H1 (cell line): ENCODE results near the gene TANC1. TPM values are rescaled to one million over a fixed set of nuclear protein-coding genes. Genes with fewer than 3 reads are reported as not detected.

Experiments
- CTCF ChIA-PET: fragments of 300-600 bp; sonication (Branson Sonifier 250); formaldehyde crosslinking; loops from one replicate; lab custom pipeline; 2021; ENCODE audit not compliant: partially characterized antibody; lab: Charles Lee
- POLR2A ChIA-PET: fragments of 300-600 bp; sonication (Branson Sonifier 250); formaldehyde crosslinking; loops from one replicate; lab custom pipeline; 2021; ENCODE audit warnings: inconsistent platforms; ENCODE audit not compliant: partially characterized antibody; lab: Charles Lee
- DNase-seq, 2 experiments: peaks; one replicate each; pipeline versions ENCODE4 v3.0.0 to v3.0.0-alpha.2; 2010 to 2022; ENCODE audit warnings: low spot score in 2 of 2, low read depth in 1 of 2, mixed read lengths in 1 of 2
- FAIRE-seq: peaks from 2 replicates; lab custom pipeline; 2011; peaks lifted over from hg19 to GRCh38; lab: Jason Lieb, UNC
- H2AFZ ChIP-seq: 2 replicates; pipeline ENCODE4 v1.8.1; 2012; ENCODE audit warnings: low read length, inconsistent platforms
- H2AK5ac ChIP-seq: 2 replicates; pipeline ENCODE4 v1.6.1; 2013; ENCODE audit warnings: low read depth, low read length
- H2BK120ac ChIP-seq: replicated peaks from 2 replicates; pipeline ENCODE3; 2013; ENCODE audit warnings: low read depth, low read length, inconsistent platforms
- H2BK12ac ChIP-seq: 2 replicates; pipeline ENCODE4 v1.6.1; 2013; ENCODE audit warnings: low read depth, low read length
- H2BK15ac ChIP-seq: 2 replicates; pipeline ENCODE4 v1.6.1; 2013; ENCODE audit warnings: low read length
- H2BK20ac ChIP-seq: 2 replicates; pipeline ENCODE4 v1.6.1; 2013; ENCODE audit warnings: low read length
- H2BK5ac ChIP-seq: 2 replicates; pipeline ENCODE4 v1.6.1; 2013; ENCODE audit warnings: low read depth, low read length
- H3K14ac ChIP-seq: 2 replicates; pipeline ENCODE4 v1.6.1; 2013; ENCODE audit warnings: inconsistent platforms; ENCODE audit not compliant: insufficient read length
- H3K18ac ChIP-seq: 2 replicates; pipeline ENCODE4 v1.6.1; 2013; ENCODE audit warnings: low read length; ENCODE audit errors: extremely low read depth
- H3K23ac ChIP-seq: 2 replicates; pipeline ENCODE4 v1.6.1; 2013; ENCODE audit warnings: inconsistent platforms; ENCODE audit not compliant: insufficient read length
- H3K23me2 ChIP-seq: 2 replicates; pipeline ENCODE4 v1.6.1; 2013; ENCODE audit warnings: low read depth, low read length
- H3K27ac ChIP-seq: 2 replicates; pipeline ENCODE4 v1.6.1; 2011; ENCODE audit warnings: low read depth, low read length, inconsistent platforms
- H3K27me3 ChIP-seq, 4 experiments: replicated peaks in 1 of 4; 1 replicate in 1 of 4; 2 replicates in 3 of 4; pipeline versions ENCODE4 v1.6.1 to v1.8.1; 2011 to 2013; ENCODE audit warnings: low read length in 3 of 4, mild to moderate bottlenecking in 3 of 4, inconsistent platforms in 2 of 4, mixed read lengths in 2 of 4, moderate library complexity in 1 of 4; ENCODE audit not compliant: control insufficient read depth in 3 of 4, insufficient read depth in 3 of 4; ENCODE audit errors: extremely low read depth in 1 of 4
- H3K36me3 ChIP-seq, 4 experiments: 2 replicates each; pipeline versions ENCODE4 v1.6.1 to v1.8.1; 2011 to 2013; ENCODE audit warnings: mild to moderate bottlenecking in 4 of 4, low read length in 3 of 4, moderate library complexity in 2 of 4, control low read depth in 1 of 4, inconsistent platforms in 1 of 4; ENCODE audit not compliant: insufficient read depth in 4 of 4, control insufficient read depth in 2 of 4
- H3K4ac ChIP-seq: replicated peaks from 2 replicates; pipeline ENCODE3; 2013; ENCODE audit warnings: low read length, low read depth, mixed read lengths, inconsistent platforms; ENCODE audit not compliant: insufficient read length
- H3K4me1 ChIP-seq, 4 experiments: replicated peaks in 1 of 4; 1 replicate in 1 of 4; 2 replicates in 3 of 4; pipeline versions ENCODE4 v1.6.1 to v1.8.1; 2011 to 2013; ENCODE audit warnings: low read length in 3 of 4, inconsistent platforms in 2 of 4, mixed read lengths in 1 of 4; ENCODE audit not compliant: insufficient read depth in 4 of 4, control insufficient read depth in 3 of 4
- H3K4me2 ChIP-seq, 2 experiments: 2 replicates each; pipeline versions ENCODE4 v1.6.1 to v1.8.1; 2011 to 2013; ENCODE audit warnings: low read depth in 2 of 2, low read length in 2 of 2, control low read depth in 1 of 2, inconsistent platforms in 1 of 2, mild to moderate bottlenecking in 1 of 2; ENCODE audit not compliant: insufficient read depth in 1 of 2
- H3K4me3 ChIP-seq, 4 experiments: fragments of 200-600, 300-600 bp in 1 of 4; sonication (generic), shearing (Covaris generic), sonication (Bioruptor Twin) in 1 of 4; 2 replicates each; pipeline versions ENCODE4 v1.5.1 to v1.8.1; 2011 to 2016; ENCODE audit warnings: low read length in 4 of 4, low read depth in 3 of 4, control low read depth in 2 of 4, inconsistent platforms in 2 of 4, mild to moderate bottlenecking in 2 of 4, mixed read lengths in 1 of 4, moderate library complexity in 1 of 4; ENCODE audit not compliant: insufficient read depth in 2 of 4; ENCODE audit errors: extremely low read depth in 1 of 4
- H3K56ac ChIP-seq: replicated peaks from 2 replicates; pipeline ENCODE3; 2013; ENCODE audit warnings: low read depth, mild to moderate bottlenecking, mixed read lengths, low read length, inconsistent platforms; ENCODE audit not compliant: insufficient read length
- H3K79me1 ChIP-seq: 2 replicates; pipeline ENCODE4 v1.6.1; 2013; ENCODE audit warnings: low read depth, low read length, control low read depth
- H3K79me2 ChIP-seq, 2 experiments: 2 replicates each; pipeline versions ENCODE4 v1.6.1 to v1.8.1; 2012 to 2013; ENCODE audit warnings: low read length in 2 of 2, mild to moderate bottlenecking in 2 of 2, inconsistent platforms in 1 of 2; ENCODE audit not compliant: insufficient read depth in 2 of 2, control insufficient read depth in 1 of 2
- H3K9ac ChIP-seq, 4 experiments: replicated peaks in 1 of 4; 1 replicate in 1 of 4; 2 replicates in 3 of 4; pipeline versions ENCODE4 v1.6.1 to v1.8.1; 2011 to 2013; ENCODE audit warnings: low read depth in 3 of 4, low read length in 3 of 4, control low read depth in 2 of 4, mild to moderate bottlenecking in 2 of 4, moderate library complexity in 2 of 4, inconsistent platforms in 1 of 4; ENCODE audit errors: extremely low read depth in 1 of 4
- H3K9me3 ChIP-seq, 2 experiments: 2 replicates each; pipeline versions ENCODE4 v1.6.1 to v1.8.1; 2012 to 2013; ENCODE audit warnings: mild to moderate bottlenecking in 2 of 2, moderate library complexity in 2 of 2, control low read depth in 1 of 2, inconsistent platforms in 1 of 2, low read depth in 1 of 2, low read length in 1 of 2, mixed read lengths in 1 of 2; ENCODE audit not compliant: insufficient read depth in 2 of 2
- H4K20me1 ChIP-seq, 2 experiments: replicated peaks in 1 of 2; 2 replicates each; pipeline versions ENCODE3 to v1.8.1; 2011 to 2013; ENCODE audit warnings: inconsistent platforms in 2 of 2, low read length in 2 of 2, mild to moderate bottlenecking in 1 of 2; ENCODE audit not compliant: insufficient read depth in 2 of 2, control insufficient read depth in 1 of 2
- H4K5ac ChIP-seq: 2 replicates; pipeline ENCODE4 v1.6.1; 2013; ENCODE audit warnings: low read length, low read depth, mixed read lengths, inconsistent platforms; ENCODE audit not compliant: insufficient read length
- H4K8ac ChIP-seq: 2 replicates; pipeline ENCODE4 v1.8.0; 2013; ENCODE audit warnings: mild to moderate bottlenecking, moderate library complexity, low read length, inconsistent platforms; ENCODE audit not compliant: insufficient read depth; ENCODE audit errors: extremely low read depth
- H4K91ac ChIP-seq: replicated peaks from 2 replicates; pipeline ENCODE3; 2013; ENCODE audit warnings: low read length, mixed read lengths, inconsistent platforms; ENCODE audit not compliant: insufficient read length
- BCL11A ChIP-seq, 2 experiments: IDR thresholded peaks; one replicate each; pipeline ENCODE4 v1.6.1; 2011; ENCODE audit warnings: low read depth in 2 of 2, low read length in 2 of 2, mild to moderate bottlenecking in 2 of 2
- CEBPB ChIP-seq: IDR thresholded peaks from 2 replicates; pipeline ENCODE4 v1.6.1; 2012; ENCODE audit warnings: low read depth, low read length
- PHF8 ChIP-seq: fragments of 200-600 bp; sonication (generic); conservative IDR thresholded peaks from 2 replicates; pipeline ENCODE4 v1.7.1; 2012; ENCODE audit warnings: low read depth, mild to moderate bottlenecking, inconsistent platforms, low read length, moderate library complexity
- SP1 ChIP-seq: IDR thresholded peaks from 2 replicates; pipeline ENCODE4 v1.6.1; 2011; ENCODE audit warnings: low read depth, low read length
- WGBS, 2 experiments: shearing (Covaris generic) in 1 of 2; methylation state at CpG; one replicate each; pipeline versions ENCODE4 v1.1.6 to v1.1.7; 2013 to 2015; ENCODE audit warnings: low lambda C conversion rate in 2 of 2, mixed read lengths in 2 of 2, inconsistent platforms in 1 of 2, low coverage in 1 of 2, missing lambda C conversion rate in 1 of 2; ENCODE audit not compliant: insufficient replicate concordance in 2 of 2, insufficient coverage in 1 of 2, insufficient read length in 1 of 2; ENCODE audit errors: extremely low coverage in 1 of 2, missing lambda C conversion rate in 1 of 2; 5-methylcytosine and 5-hydroxymethylcytosine counted together
- polyA plus RNA-seq, 7 experiments: library from polyadenylated mRNA; depleted of rRNA in 3 of 7; stranded (reverse) in 5 of 7; unstranded in 2 of 7; fragments of >200 nt in 5 of 7; fragments of 200-250 nt in 2 of 7; gene quantifications; 1 replicate in 5 of 7; 2 replicates in 1 of 7; 4 replicates in 1 of 7; pipeline versions ENCODE4 v1.2.1 to v1.2.3, GENCODE V29; 2011 to 2013; ENCODE audit warnings: missing spikeins in 2 of 7, mixed read lengths in 2 of 7
- total RNA-seq: library from RNA; stranded (reverse); fragmentation: NEBNext Ultra II Directional; extraction: Animal tissue kit (Norgen Biotek cat#: 25700); gene quantifications from 2 replicates; pipeline ENCODE4 v1.2.1, GENCODE V29; 2021

Gene TANC1
- total and polyA plus RNA-seq, 2 of the 8 experiments (the other 6 are each of a cell fraction or from before 2014, with no cell fraction given) = 4.1 to 7.6 TPM

GRCh38 chr2:159156834-159157233 is 188.4 kb downstream of the TANC1 start:
- Histone ChIP-seq H4K91ac (no peak overlapping the region), H3K14ac (no peak overlapping the region), H3K4me3 (no peak overlapping the region), H4K8ac (no peak overlapping the region), H3K4me2 (no peak overlapping the region), H2BK15ac (no peak overlapping the region), H3K56ac (no peak overlapping the region), H2BK5ac (no peak overlapping the region), H3K23ac (no peak overlapping the region), H3K79me1 (no peaks in the 10 kb centered on the region), H4K20me1 (no peaks in the 10 kb centered on the region), H3K79me2 (no peaks in the 10 kb centered on the region), H3K27ac (no peak overlapping the region), H2AFZ (no peak overlapping the region), H3K9me3 (no peaks in the 10 kb centered on the region), H3K4ac (no peak overlapping the region), H3K27me3 (no peaks in the 10 kb centered on the region), H3K23me2 (no peaks in the 10 kb centered on the region), H2BK12ac (no peak overlapping the region), H3K9ac (no peak overlapping the region), H2BK20ac (no peak overlapping the region), H2BK120ac (no peak overlapping the region), H3K18ac (no peak overlapping the region), H2AK5ac (no peak overlapping the region), H4K5ac (no peak overlapping the region), H3K36me3 (no peaks in the 10 kb centered on the region), H3K4me1 (peaks cover 0 to 5% (median 0%) of the 10 kb centered on the region in 4 experiments; a peak in 3 of 7 replicates)
- DNase-seq = no peak
- no peak for FAIRE-seq
- POLR2A ChIA-PET = no interaction called here
- CTCF ChIA-PET = interaction anchor here (0.7 to 1.0 kb wide), 2 partner anchors 11 to 53 kb away, joined by 3 to 4 read pairs; no protein-coding TSS in a partner anchor
- WGBS, 2 experiments = 91% methylated on average over 8 of the region's 8 CpGs; no CpG with 5 or more reads in 1 of the 2 experiments
- no peak for TF ChIP-seq PHF8
- TF ChIP-seq SP1 = no peak
- peak; percentile 81 for TF ChIP-seq CEBPB
- no peak for TF ChIP-seq BCL11A (IDR thresholded peaks at IDR 0.05; ENCODE audit: low read depth in 2 of 2, low read length in 2 of 2)
